GM23338 (cell line): Measurements from ENCODE around the gene SLC44A1.

Experiments
- CTCF ChIP-seq, 2 experiments: fragments of 200-600 bp in 1 of 2; sonication (generic) in 1 of 2; conservative IDR thresholded peaks; 2 replicates each; pipeline versions ENCODE4 v1.5.1 to v1.6.1; 2016 to 2017; ENCODE audit warnings: antibody characterized with exemption in 2 of 2, low read depth in 2 of 2, mild to moderate bottlenecking in 2 of 2, moderate library complexity in 1 of 2
- EZH2phosphoT487 ChIP-seq: fragments of 200-600 bp; sonication (generic); IDR thresholded peaks from one replicate; pipeline ENCODE4 v1.8.1; 2018; ENCODE audit warnings: antibody characterized with exemption; ENCODE audit not compliant: unreplicated experiment
- POLR2AphosphoS5 ChIP-seq: IDR thresholded peaks from 2 replicates; pipeline ENCODE4 v1.6.1; 2016; ENCODE audit warnings: antibody characterized with exemption, low read depth

- TF ChIP-seq CTCF (conservative IDR thresholded peaks at IDR 0.05; ENCODE audit: low read depth in 2 of 2) = no peak
- TF ChIP-seq POLR2AphosphoS5 = no peak
- TF ChIP-seq EZH2phosphoT487 = no peak
These were observed 76.1 kb downstream of the SLC44A1 start for GRCh38 chr9:105320568-105320967.
